Neural cell (in vitro differentiated cells): ENCODE results near the gene HEATR1. TPM values are rescaled to one million over a fixed set of nuclear protein-coding genes. Genes with fewer than 3 reads are reported as not detected.

Source experiments
- H2AFZ ChIP-seq: fragments of 200-600, 300-800 bp; sonication (generic), shearing (Covaris generic); 2 replicates; pipeline ENCODE4 v1.6.0; 2014; ENCODE audit warnings: low read depth, mild to moderate bottlenecking, antibody characterized with exemption, low read length, moderate library complexity
- H3F3A ChIP-seq: fragments of 200-600 bp; shearing (Covaris generic); 2 replicates; pipeline ENCODE4 v1.6.1; 2016; ENCODE audit warnings: mild to moderate bottlenecking, moderate library complexity, mixed read lengths, antibody characterized with exemption, low read length; ENCODE audit not compliant: insufficient read depth, poor library complexity, severe bottlenecking
- H3K27ac ChIP-seq: fragments of 200-600, 300-800 bp; sonication (generic), shearing (Covaris generic); 2 replicates; pipeline ENCODE4 v1.5.1; 2014; ENCODE audit warnings: mild to moderate bottlenecking, low read length, moderate library complexity
- H3K27me3 ChIP-seq: fragments of 300-800, 200-600 bp; sonication (generic), shearing (Covaris generic); 2 replicates; pipeline ENCODE4 v1.6.0; 2014; ENCODE audit warnings: mild to moderate bottlenecking, low read depth, low read length, moderate library complexity; ENCODE audit not compliant: insufficient read depth
- H3K36me3 ChIP-seq: fragments of 300-800, 200-600 bp; sonication (generic), shearing (Covaris generic); 2 replicates; pipeline ENCODE4 v1.5.1; 2014; ENCODE audit warnings: mild to moderate bottlenecking, antibody characterized with exemption, low read length, moderate library complexity; ENCODE audit not compliant: insufficient read depth
- H3K4me2 ChIP-seq: fragments of 300-800, 200-600 bp; sonication (generic), shearing (Covaris generic); 2 replicates; pipeline ENCODE4 v1.6.0; 2014; ENCODE audit warnings: mild to moderate bottlenecking, low read length
- H3K4me3 ChIP-seq: fragments of 300-800, 200-600 bp; sonication (generic), shearing (Covaris generic); 2 replicates; pipeline ENCODE4 v1.5.1; 2014; ENCODE audit warnings: mild to moderate bottlenecking, low read length, moderate library complexity
- H3K79me2 ChIP-seq: fragments of 200-600 bp; shearing (Covaris generic); replicated peaks from 2 replicates; pipeline ENCODE4 v1.6.0; 2014; ENCODE audit warnings: mild to moderate bottlenecking, low read length, moderate library complexity; ENCODE audit not compliant: insufficient read depth
- H3K9ac ChIP-seq: fragments of 300-800, 200-600 bp; sonication (generic), shearing (Covaris generic); 2 replicates; pipeline ENCODE4 v1.6.1; 2016; ENCODE audit warnings: mild to moderate bottlenecking, low read length, mixed read lengths
- H3K9me2 ChIP-seq: fragments of 200-600 bp; shearing (Covaris generic); 2 replicates; pipeline ENCODE4 v1.6.1; 2016; ENCODE audit warnings: mild to moderate bottlenecking, low read length, mixed read lengths; ENCODE audit not compliant: insufficient read depth
- H3K9me3 ChIP-seq: fragments of 200-600, 300-800 bp; sonication (generic), shearing (Covaris generic); 2 replicates; pipeline ENCODE4 v1.6.1; 2016; ENCODE audit warnings: mild to moderate bottlenecking, mixed run types, low read length, moderate library complexity, mixed read lengths
- H4K20me1 ChIP-seq: fragments of 200-600 bp; shearing (Covaris generic); 2 replicates; pipeline ENCODE4 v1.6.1; 2016; ENCODE audit warnings: mild to moderate bottlenecking, mixed run types; ENCODE audit not compliant: insufficient read depth
- EP300 ChIP-seq: fragments of 450-650 bp; conservative IDR thresholded peaks from 2 replicates; pipeline ENCODE4 v1.6.1; 2014; ENCODE audit warnings: antibody characterized with exemption, mild to moderate bottlenecking, moderate library complexity; ENCODE audit not compliant: poor library complexity, severe bottlenecking
- EZH2 ChIP-seq: fragments of 200-600, 300-800 bp; shearing (Covaris generic), sonication (generic); IDR thresholded peaks from 2 replicates; pipeline ENCODE4 v1.6.1; 2014; ENCODE audit warnings: antibody characterized with exemption, low read length, borderline replicate concordance, mild to moderate bottlenecking; ENCODE audit not compliant: insufficient read depth, poor library complexity, severe bottlenecking
- MXI1 ChIP-seq: fragments of 450-650 bp; conservative IDR thresholded peaks from 2 replicates; pipeline ENCODE4 v1.6.1; 2014; ENCODE audit warnings: antibody characterized with exemption, mild to moderate bottlenecking; ENCODE audit not compliant: poor library complexity, severe bottlenecking
- POLR2AphosphoS5 ChIP-seq: IDR thresholded peaks from 2 replicates; pipeline ENCODE4 v1.6.1; 2012
- RAD21 ChIP-seq: fragments of 450-650 bp; conservative IDR thresholded peaks from 2 replicates; pipeline ENCODE4 v1.6.1; 2014; ENCODE audit warnings: antibody characterized with exemption, mild to moderate bottlenecking, moderate library complexity
- SMC3 ChIP-seq: fragments of 450-650 bp; conservative IDR thresholded peaks from 2 replicates; pipeline ENCODE4 v1.6.1; 2014; ENCODE audit warnings: antibody characterized with exemption, mild to moderate bottlenecking, moderate library complexity; ENCODE audit not compliant: poor library complexity
- TAF1 ChIP-seq: IDR thresholded peaks from 2 replicates; pipeline ENCODE4 v1.6.1; 2012; ENCODE audit warnings: low read depth
- polyA plus RNA-seq: library from polyadenylated mRNA; depleted of rRNA; stranded (reverse); fragments of >200 nt; gene quantifications from 2 replicates; pipeline ENCODE4 v1.2.3, GENCODE V29; 2014
- TF ChIP-seq, protein P1 (sequence below): fragments of 450-650 bp; IDR thresholded peaks from 2 replicates; pipeline ENCODE4 v1.5.1; 2014; ENCODE audit warnings: antibody characterized with exemption, mild to moderate bottlenecking, moderate library complexity; ENCODE audit not compliant: poor library complexity, severe bottlenecking
- TF ChIP-seq, protein P2 (sequence below): IDR thresholded peaks from 2 replicates; pipeline ENCODE4 v1.6.1; 2012; ENCODE audit warnings: borderline replicate concordance

HEATR1 gene
- polyA plus RNA-seq, 1 donor from 2014 or later: 5.9 TPM

DNA sequence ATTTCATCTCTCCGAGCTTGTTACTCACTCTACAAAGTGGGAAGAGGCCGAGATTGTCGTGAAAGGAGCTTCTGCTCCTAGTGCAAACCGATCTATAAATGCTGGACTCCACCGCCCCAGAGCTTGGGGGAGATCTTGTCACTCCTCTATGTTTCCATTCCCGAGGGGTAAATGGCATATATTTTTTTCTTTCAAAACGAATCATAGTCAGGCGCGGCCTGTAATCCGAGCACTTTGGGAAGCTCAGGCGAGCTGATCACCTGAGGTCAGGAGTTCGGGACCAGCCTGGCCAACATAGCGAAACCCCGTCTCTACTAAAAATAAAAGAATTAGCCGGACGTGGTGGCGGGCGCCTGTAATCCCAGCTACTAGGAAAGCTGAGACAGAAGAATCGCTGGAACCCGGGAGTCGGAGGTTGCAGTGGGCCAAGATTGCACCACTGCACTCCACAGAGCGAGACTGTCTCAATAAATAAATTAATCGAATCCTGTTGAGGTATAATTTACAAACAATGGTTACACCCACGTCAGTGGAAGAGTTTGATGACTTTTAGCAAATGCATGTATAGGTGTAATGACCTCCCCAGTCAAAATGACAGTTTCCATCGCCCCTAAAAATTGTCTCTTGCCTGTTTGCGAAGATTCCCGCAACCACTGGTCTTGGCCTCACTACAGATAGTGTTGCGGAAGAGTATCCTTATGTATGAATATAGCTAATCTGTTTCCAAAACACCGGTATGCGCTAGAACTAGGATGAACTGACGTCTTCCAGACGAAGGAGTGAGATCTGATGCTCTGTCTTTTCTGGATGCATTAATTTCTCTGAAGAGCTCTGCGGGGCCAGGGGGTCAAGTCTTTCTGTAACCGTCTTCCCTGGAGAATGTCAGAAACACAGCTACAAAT lies 840 bp upstream of the HEATR1 start:
- Histone ChIP-seq H3K9me2 (no peaks in the 10 kb centered on the region), H3K27me3 (no peaks in the 10 kb centered on the region), H3K27ac (peak overlapping the region; percentile 57), H4K20me1 (no peaks in the 10 kb centered on the region), H3F3A (no peaks in the 10 kb centered on the region), H3K36me3 (no peaks in the 10 kb centered on the region), H3K4me3 (peak overlapping the region; percentile 96), H3K79me2 (peaks cover 12% of the 10 kb centered on the region), H2AFZ (peak overlapping the region; percentile 85), H3K9me3 (no peaks in the 10 kb centered on the region), H3K4me2 (peak overlapping the region; percentile 69), H3K9ac (peak overlapping the region; percentile 67)
- TF ChIP-seq EP300 (no peak), RAD21 (no peak), EZH2 (no peak), MXI1 (no peak), TAF1 (no peak), SMC3 (no peak), POLR2AphosphoS5 (no peak)
- TF ChIP-seq, protein P1, sequence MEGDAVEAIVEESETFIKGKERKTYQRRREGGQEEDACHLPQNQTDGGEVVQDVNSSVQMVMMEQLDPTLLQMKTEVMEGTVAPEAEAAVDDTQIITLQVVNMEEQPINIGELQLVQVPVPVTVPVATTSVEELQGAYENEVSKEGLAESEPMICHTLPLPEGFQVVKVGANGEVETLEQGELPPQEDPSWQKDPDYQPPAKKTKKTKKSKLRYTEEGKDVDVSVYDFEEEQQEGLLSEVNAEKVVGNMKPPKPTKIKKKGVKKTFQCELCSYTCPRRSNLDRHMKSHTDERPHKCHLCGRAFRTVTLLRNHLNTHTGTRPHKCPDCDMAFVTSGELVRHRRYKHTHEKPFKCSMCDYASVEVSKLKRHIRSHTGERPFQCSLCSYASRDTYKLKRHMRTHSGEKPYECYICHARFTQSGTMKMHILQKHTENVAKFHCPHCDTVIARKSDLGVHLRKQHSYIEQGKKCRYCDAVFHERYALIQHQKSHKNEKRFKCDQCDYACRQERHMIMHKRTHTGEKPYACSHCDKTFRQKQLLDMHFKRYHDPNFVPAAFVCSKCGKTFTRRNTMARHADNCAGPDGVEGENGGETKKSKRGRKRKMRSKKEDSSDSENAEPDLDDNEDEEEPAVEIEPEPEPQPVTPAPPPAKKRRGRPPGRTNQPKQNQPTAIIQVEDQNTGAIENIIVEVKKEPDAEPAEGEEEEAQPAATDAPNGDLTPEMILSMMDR: no peak
- TF ChIP-seq, protein P2, sequence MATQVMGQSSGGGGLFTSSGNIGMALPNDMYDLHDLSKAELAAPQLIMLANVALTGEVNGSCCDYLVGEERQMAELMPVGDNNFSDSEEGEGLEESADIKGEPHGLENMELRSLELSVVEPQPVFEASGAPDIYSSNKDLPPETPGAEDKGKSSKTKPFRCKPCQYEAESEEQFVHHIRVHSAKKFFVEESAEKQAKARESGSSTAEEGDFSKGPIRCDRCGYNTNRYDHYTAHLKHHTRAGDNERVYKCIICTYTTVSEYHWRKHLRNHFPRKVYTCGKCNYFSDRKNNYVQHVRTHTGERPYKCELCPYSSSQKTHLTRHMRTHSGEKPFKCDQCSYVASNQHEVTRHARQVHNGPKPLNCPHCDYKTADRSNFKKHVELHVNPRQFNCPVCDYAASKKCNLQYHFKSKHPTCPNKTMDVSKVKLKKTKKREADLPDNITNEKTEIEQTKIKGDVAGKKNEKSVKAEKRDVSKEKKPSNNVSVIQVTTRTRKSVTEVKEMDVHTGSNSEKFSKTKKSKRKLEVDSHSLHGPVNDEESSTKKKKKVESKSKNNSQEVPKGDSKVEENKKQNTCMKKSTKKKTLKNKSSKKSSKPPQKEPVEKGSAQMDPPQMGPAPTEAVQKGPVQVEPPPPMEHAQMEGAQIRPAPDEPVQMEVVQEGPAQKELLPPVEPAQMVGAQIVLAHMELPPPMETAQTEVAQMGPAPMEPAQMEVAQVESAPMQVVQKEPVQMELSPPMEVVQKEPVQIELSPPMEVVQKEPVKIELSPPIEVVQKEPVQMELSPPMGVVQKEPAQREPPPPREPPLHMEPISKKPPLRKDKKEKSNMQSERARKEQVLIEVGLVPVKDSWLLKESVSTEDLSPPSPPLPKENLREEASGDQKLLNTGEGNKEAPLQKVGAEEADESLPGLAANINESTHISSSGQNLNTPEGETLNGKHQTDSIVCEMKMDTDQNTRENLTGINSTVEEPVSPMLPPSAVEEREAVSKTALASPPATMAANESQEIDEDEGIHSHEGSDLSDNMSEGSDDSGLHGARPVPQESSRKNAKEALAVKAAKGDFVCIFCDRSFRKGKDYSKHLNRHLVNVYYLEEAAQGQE: no peak

DNA sequence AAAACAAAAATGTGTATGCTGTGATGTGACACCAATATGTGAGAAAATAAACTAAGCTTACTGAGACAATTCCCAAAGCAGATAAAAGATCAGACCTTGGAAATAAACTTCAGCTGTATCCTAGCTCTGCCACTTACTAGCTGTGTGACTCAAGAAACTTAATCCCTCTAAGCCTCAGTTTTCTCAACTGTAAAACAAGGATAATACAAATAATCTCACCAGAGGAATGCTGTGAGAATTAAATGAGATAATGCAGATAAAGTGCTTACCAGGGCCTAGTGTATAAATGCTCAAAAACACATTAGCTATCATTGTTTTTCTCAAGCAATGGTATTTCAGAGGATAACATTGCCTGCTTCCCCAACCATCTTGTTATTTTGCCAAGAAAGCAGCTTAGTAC lies 2.1 kb downstream of the HEATR1 start:
- Histone ChIP-seq H3K79me2 (peaks cover 12% of the 10 kb centered on the region), H3K4me3 (no peak overlapping the region), H3K9me2 (no peaks in the 10 kb centered on the region), H3K9me3 (no peaks in the 10 kb centered on the region), H4K20me1 (no peaks in the 10 kb centered on the region), H3K4me2 (no peak overlapping the region), H3K36me3 (no peaks in the 10 kb centered on the region), H2AFZ (no peak overlapping the region), H3F3A (no peaks in the 10 kb centered on the region), H3K9ac (no peak overlapping the region), H3K27me3 (no peaks in the 10 kb centered on the region), H3K27ac (no peak overlapping the region)
- no peak for TF ChIP-seq EP300
- TF ChIP-seq TAF1: no peak
- TF ChIP-seq POLR2AphosphoS5: no peak
- TF ChIP-seq SMC3: no peak
- no peak for TF ChIP-seq EZH2
- TF ChIP-seq, protein P1: no peak
- TF ChIP-seq RAD21: no peak
- TF ChIP-seq, protein P2: no peak
- TF ChIP-seq MXI1: no peak
